GM06990 (cell line): Measurements from ENCODE around the gene FDPS.

ENCODE experiments used
- DNase-seq: peaks from one replicate; pipeline ENCODE4 v3.0.0-alpha.2; 2011; ENCODE audit not compliant: insufficient read length; ENCODE audit errors: extremely low read depth
- H3K27me3 ChIP-seq: replicated peaks from 2 replicates; pipeline ENCODE4 v1.6.0; 2011; ENCODE audit warnings: low read length; ENCODE audit not compliant: control insufficient read depth, insufficient read depth
- H3K36me3 ChIP-seq: 2 replicates; pipeline ENCODE4 v1.5.1; 2011; ENCODE audit warnings: low read length; ENCODE audit not compliant: control insufficient read depth, insufficient read depth
- H3K4me3 ChIP-seq: replicated peaks from 2 replicates; pipeline ENCODE4 v1.5.1; 2011; ENCODE audit warnings: low read depth, mild to moderate bottlenecking, control low read depth, low read length
- TF ChIP-seq, protein P1 (sequence below): IDR thresholded peaks from 2 replicates; pipeline ENCODE4 v1.5.1; 2011; ENCODE audit warnings: low read length, control low read depth, mild to moderate bottlenecking, inconsistent platforms; ENCODE audit not compliant: insufficient read depth, poor library complexity, severe bottlenecking

Gene FDPS

GRCh38 chr1:155266553-155266952 is 42.1 kb upstream of the FDPS start:
- H3K27me3 ChIP-seq, result no peaks in the 10 kb centered on the region
- no peak for DNase-seq
- H3K4me3 ChIP-seq, result no peak overlapping the region
- TF ChIP-seq, protein P1, sequence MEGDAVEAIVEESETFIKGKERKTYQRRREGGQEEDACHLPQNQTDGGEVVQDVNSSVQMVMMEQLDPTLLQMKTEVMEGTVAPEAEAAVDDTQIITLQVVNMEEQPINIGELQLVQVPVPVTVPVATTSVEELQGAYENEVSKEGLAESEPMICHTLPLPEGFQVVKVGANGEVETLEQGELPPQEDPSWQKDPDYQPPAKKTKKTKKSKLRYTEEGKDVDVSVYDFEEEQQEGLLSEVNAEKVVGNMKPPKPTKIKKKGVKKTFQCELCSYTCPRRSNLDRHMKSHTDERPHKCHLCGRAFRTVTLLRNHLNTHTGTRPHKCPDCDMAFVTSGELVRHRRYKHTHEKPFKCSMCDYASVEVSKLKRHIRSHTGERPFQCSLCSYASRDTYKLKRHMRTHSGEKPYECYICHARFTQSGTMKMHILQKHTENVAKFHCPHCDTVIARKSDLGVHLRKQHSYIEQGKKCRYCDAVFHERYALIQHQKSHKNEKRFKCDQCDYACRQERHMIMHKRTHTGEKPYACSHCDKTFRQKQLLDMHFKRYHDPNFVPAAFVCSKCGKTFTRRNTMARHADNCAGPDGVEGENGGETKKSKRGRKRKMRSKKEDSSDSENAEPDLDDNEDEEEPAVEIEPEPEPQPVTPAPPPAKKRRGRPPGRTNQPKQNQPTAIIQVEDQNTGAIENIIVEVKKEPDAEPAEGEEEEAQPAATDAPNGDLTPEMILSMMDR, result no peak
- H3K36me3 ChIP-seq, result peaks cover 37% of the 10 kb centered on the region

DNA sequence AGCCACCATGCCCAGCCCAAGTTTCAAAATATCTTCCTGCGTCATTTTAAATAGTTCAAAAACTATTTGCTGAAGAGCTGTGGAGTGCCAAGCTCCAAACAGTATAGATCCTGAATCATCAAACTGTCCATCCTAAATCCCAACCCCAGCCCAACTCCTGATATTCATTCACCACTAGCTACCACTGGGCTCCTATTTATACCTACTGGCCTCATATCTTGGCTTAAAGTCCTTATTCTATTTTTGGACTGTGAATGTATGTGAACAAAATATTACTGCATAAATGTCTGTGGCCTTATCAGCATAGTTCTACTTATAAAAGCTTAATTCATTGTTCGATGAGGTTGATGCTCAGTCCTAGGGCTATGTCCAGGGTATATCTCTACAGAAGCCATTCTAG is 41.3 kb upstream of the FDPS start:
- TF ChIP-seq, protein P1, result no peak
- Histone ChIP-seq H3K4me3 (no peak overlapping the region), H3K27me3 (no peaks in the 10 kb centered on the region), H3K36me3 (peaks cover 37% of the 10 kb centered on the region)
- DNase-seq, result no peak

DNA sequence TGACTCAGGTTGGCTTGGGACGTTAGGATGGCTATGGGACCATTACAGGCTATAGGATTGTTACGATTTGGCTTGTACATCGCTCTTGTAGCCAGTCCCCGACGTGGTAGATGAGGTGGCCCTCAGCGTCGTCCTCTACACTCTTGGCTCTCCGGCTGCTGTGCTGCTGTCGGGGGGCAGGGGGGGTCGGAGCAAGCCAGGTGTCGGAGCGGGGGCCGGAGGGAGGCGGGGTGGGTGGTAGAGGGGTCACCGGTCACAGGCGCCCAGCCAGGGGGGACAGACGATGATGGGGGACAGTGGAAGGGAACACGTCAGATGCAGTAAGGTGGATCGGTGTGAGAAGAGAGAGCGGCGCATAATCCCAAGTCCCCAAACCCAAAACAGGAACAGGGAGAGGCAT is 40.0 kb upstream of the FDPS start:
- TF ChIP-seq, protein P1, result no peak
- no peak for DNase-seq
- Histone ChIP-seq H3K4me3 (no peak overlapping the region), H3K27me3 (no peaks in the 10 kb centered on the region), H3K36me3 (peaks cover 35% of the 10 kb centered on the region)

GRCh38 chr1:155269381-155269780 is 39.3 kb upstream of the FDPS start:
- Histone ChIP-seq H3K4me3 (no peak overlapping the region), H3K36me3 (peaks cover 30% of the 10 kb centered on the region), H3K27me3 (no peaks in the 10 kb centered on the region)
- DNase-seq, result no peak
- TF ChIP-seq, protein P1, result no peak

DNA sequence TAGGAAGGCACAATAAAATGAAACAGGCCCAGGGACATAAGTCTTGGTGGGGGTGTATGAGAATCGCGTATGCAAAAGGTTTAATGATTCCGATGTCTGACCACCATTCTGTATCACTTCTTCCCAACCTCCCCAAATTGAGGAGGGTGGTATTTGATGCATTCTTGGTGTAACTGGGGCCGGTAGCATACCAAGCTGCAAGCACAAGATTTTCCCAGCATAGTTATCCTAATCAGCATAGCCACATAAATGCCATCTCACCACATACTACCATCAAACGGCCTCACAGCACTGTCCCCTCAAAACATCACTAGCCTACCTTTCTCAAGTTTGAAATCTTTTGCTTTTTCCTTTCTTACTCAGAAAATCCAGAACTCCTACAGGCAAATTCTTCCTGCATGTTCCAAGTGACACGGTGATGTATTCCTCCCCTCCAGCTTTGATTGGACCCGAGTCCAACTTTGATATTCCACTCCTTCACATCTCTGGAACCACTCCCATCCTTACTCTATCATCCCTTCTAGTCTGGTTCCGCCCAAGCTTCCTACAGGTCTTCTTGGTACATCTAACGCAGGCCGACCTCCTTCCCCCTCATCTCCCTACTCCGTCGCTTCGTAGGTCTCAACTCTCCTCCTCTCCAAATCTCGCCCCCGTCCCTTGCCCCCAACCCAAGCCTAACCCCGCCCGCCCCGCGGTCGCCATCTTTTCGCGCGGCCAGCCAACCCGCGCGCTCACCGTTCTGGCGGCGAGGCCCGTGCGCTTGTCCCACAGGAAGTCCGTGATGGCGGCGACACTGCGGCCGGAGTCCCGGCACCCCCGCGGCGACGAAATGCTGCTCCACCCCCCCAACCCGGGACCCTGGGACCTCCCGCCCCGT is 36.0 kb upstream of the FDPS start:
- TF ChIP-seq, protein P1, result no peak
- Histone ChIP-seq H3K36me3 (peaks cover 17% of the 10 kb centered on the region), H3K4me3 (peak overlapping the region; percentile 91), H3K27me3 (no peaks in the 10 kb centered on the region)
- no peak for DNase-seq
